Activated CD8-positive, alpha-beta memory T cell treated with anti-CD3 and anti-CD28 coated beads, Interleukin-2, amount 50 U/mL, for 24 hours (primary cell): ENCODE measurements around the gene IGSF3.

Experiments used
- DNase-seq: peaks from one replicate; pipeline ENCODE4 v3.0.0-alpha.2; 2020; ENCODE audit errors: extremely low read depth

IGSF3 gene

DNA sequence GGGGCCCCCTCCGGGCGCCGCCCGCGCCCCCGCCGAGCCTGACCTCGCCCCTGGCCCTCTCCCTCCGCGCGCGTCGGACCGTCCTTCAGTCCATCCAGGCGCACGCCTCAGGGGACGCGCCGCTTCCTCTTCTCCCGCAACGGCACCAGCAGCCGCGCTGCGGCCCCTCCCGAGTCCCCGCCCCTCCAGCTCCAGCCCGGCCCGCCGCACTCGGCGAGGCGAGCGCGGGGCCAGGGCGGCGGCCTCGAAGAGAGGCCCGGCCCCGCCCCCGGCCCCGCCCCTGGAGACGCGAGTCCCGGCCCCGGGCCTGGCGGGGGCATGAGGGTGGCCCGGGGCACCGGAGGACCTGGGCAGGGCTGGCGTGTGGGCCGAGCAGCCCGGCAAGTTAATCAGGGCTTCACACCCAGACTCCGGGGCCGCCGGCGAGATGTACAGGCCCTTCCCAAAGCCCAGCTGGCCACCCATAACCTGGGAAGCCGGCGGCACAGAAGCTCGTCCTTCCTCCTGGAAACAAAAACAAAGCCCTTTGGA, at the start of gene IGSF3:
Gene IGSF3, minus strand, starts transcription at position 159 of the 531 bp plus-strand sequence. CDS start 1,407 bp downstream, outside the sequence.
- no peak for DNase-seq

DNA sequence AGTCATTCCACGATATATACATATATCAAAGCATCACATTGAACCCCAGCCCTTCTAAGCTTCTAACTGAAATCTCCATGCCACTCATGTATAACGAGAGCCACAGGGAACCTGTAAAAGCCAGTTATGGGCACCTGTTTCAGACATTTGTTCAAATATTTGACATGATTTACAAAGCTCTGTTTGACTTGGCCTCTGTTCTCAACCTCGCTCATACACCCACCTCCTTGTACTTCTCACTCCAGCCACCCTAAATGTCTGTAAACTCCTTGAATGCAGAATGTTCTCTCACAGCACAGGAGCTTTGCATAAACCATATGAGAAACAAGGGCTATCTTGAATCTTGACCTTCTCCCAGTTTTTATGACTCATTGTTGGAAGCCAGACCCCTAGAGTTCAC, 49.8 kb upstream of the IGSF3 start:
- DNase-seq = no peak

DNA sequence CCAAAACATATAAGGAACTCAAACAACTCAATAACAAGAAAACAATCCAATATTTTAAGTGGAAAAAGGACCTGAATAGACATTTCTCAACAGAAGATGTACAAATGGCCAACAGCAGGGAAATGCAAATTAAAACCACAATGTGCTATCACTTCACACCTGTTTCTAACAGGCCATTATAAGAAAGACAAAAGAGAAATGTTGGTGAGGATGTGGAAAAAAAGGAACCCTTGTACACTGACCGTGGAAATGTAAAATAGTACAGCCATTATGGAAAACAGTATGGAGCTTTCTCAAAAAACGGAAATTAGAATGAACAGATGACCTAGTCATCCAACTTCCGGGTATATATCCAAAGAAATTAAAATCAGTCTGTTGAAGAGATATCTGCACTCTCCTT, 48.9 kb upstream of the IGSF3 start:
- no peak for DNase-seq

DNA sequence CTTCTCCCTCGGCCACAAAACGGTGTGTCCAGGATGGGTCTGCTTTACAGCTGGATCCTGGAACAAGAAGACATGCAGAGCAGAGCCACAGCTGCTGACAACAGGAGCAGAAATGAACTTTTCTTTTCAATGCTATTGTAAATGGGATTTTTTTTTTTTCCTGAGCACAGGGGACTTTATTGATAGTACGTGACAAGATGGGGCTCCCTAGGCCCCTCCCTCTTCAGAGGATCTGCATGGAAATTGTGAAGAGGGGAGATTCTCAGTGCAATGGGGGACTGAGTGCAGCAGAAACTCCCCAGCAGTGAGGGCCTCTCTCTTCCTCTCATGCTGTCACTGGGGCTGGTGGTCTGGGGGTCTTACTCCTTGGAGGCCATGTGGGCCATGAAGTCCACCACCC, 45.9 kb upstream of the IGSF3 start:
- DNase-seq = no peak

DNA sequence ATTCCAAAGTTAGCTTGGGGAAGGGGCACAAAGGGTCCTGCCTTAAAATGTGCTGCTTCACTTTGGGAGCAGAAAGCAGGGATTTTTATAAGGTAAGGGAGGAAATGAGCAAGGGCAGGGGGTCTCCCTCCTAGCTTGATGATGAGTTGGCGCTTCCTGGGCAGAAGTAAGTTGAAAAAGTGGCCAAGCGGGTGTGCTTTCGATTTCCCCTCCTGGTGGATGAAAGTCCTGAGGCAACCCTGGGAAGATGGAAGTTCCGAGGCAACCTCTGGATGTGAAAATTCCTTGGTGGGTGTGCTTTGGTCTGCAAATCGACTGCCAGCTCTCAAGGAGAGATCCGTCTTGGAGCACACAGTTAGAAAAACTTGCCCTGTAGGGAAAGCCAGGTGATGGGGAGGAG, 45.0 kb upstream of the IGSF3 start:
- no peak for DNase-seq

DNA sequence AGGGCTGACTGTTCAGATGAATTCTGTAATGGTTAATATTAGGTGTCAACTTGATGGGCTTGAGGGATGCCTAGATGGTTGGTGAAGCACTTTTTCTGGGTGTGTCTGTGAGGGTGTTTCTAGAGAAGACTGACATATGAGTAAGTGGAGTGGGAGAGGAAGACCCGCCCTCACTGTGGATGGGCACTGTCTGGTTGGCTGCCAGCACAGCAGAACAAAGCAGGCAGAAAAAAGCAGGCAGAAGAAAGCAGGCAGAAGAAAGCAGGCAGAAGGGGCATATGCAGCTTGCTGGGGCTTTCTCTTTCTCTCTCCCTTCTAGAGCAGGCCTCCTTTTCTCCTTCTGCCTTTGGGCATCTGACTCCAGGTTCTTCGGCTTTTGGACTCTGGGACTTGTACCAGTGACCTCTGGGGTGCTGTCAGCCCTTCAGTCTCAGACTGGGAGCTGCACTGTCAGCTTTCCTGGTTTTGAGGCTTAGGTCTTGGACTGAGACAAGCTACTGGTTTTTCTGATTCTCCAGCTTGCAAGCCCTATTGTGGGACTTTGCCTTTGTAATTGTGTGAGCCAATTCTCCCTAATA, 43.8 kb upstream of the IGSF3 start:
- DNase-seq = no peak

DNA sequence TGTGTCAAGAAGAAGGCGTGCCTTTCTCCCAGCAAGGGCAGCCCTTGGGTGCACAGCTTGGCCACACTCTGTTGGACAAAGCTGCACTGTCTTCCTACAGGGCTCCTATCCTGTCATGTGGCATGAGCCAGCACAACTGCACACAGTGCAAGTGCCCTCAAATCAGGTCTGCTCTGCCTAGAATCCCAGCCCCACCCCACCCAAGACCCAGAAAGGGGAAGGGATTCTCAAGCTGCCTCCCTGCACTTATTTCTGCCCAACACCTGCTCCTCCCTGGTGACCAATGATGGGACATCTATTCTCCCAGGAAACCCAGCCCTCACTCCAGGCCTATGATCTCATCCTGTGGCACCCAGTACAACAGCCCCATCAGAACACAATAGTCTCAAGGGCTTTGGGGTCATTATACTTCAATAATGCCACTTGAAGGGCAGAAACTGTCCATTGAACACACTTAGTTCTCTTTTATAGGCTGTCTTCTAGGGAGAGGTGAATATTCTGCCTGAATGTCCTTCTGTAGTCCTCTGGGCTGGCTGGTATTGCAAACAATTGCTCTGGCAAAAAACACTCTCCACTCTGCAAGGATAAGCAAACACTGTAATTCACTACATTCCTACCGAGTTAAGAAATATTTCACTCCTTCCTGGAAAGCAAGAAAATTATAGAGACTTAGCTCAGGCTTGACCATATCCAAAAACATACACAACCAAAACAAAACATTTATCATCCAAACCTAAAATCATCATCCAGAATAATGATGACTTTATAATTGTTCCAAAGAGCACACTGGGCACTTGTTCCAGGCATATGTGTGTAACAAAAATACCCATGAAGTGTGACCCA, 43.1 kb upstream of the IGSF3 start:
- no peak for DNase-seq

DNA sequence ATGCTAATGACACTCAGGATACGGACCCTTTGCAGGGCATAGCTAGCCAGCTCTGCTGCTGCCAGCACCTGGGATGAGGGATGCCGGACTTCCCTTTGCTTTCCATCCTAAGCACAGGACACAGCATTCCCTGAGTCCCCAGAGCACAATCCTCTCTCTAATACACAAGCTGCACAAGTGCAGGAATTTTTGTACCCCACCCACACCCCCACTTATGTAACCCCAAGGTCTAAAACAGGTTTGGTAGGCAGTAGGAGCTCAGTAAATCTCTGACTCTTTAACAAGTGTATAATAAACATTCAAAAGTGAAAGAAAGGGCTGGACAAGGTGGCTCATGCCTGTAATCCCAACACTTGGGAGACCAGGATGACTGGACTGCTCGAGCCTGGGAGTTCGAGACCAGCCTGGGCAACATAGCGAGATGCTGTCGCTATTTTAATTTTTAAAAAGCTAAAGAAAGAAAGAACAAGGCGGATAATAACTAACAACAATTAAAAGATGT, 42.2 kb upstream of the IGSF3 start:
- DNase-seq = no peak

DNA sequence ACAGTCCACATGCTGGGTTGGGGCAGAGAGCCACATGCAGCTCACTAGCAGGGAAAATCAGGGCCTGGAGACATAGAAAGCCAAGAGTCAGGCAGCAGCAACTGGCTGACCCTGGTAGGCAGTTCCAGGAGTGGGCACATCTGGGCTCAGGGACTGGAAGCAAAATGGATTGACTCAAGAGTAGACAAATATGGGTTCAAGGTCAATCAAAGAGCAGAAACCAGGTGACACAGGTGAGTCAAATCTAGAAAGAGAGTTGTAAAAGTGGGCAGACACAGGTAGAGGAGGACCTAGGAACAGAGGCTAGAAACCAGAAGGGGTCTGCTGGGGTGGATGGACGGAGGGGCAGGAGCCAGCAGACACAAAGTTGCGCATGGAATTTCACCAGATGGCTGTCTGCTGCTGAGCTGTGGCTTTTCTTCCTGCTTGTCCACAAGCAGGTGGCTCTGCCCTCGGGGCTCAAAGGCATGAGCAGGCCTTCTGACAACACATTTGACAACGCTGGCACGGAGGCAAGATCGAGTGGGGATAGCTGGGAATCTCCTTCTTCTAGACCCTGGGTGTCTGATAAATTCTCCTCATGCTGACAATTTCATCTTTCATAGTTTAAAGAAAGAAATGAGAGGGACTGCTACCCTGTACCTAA, 40.8 kb upstream of the IGSF3 start:
- DNase-seq = no peak

DNA sequence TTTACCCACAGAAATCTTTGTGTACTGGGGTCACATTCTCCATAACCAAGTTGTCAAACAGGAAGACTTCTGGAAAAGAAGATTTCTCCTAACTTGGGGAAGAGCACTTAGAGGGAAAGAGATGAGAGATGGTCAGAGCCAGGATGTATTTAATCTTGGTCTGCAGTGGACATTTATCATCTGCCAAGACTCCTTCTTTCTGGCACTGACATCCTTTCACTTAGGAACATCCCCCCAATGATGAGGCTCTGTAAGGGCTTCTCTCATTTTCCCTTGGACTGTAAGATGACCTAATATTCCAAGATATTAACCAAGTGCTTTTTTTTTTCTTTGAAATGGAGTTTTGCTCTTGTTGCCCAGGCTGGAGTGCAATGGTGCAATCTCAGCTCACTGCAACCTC, 39.3 kb upstream of the IGSF3 start:
- no peak for DNase-seq

DNA sequence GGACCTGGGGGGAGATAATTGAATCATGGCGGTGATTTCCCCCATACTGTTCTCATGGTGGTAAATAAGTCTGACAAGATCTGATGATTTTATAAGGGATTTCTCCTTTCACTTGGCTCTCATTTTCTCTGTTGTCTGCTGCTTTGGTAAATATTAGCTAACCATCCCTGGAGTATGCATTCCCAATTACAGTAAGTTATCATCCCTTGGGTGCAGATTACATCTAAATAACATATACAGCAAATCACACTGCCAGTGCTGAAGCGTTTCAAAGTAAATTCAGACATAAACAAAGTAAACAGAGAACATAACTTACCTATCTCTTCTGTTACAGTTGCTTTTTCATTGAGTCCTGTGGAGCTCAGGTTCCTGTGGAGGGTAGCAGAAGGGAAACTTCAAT, 38.6 kb upstream of the IGSF3 start:
- no peak for DNase-seq

DNA sequence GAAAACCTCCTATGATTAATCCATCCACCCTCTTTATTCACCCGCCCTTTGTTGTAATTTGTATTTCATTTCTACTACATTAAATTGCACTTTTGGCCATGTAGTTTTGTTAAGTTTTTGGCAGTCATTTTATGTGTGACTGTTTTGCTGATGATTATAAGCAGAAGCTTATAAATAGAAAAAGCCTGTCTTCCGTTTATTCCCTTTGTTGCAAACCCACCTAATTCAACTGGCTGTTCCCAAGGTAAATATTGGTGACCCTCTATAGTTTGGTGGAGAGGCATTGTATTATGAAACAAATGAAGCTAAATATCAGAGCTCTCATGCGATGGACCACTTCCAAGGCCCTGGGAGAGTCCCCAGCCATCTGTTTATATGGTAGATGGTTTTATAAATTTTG, 36.7 kb upstream of the IGSF3 start:
- DNase-seq = no peak

DNA sequence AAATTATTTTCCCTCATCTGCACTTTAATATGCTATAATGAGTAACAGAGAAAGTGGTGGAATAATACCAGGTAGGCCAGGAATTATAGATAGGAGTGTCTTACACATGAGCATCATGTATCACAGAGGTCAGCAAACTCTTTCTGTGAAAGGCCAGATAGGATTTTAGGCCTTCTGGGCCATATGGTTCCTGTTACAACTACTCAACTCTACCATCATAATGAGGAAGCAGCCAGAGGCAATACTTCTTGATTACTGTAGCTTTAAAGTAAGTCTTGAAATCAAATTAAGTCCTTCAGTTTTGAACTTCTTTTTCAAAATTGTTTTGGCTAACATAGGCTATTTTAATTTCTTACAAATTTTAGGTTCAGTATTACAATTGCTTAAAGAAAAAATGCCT, 32.1 kb upstream of the IGSF3 start:
- no peak for DNase-seq

DNA sequence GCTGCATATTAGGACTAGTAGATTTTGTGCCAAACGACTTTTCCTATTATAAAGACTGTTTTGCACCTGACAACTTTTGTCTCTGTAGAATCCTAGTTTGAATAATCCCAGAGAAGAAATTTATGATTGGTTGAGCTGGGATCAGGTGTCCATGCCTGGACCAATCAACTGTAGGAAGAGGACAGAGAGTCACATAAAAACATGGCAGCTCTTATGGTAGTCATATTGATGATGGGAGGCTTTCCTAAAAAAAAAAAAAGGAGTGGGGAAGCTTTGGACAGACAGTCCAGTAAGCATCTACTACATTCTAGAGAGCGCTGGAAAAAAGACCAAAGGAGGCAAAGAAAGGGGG, 30.7 kb upstream of the IGSF3 start:
- no peak for DNase-seq

DNA sequence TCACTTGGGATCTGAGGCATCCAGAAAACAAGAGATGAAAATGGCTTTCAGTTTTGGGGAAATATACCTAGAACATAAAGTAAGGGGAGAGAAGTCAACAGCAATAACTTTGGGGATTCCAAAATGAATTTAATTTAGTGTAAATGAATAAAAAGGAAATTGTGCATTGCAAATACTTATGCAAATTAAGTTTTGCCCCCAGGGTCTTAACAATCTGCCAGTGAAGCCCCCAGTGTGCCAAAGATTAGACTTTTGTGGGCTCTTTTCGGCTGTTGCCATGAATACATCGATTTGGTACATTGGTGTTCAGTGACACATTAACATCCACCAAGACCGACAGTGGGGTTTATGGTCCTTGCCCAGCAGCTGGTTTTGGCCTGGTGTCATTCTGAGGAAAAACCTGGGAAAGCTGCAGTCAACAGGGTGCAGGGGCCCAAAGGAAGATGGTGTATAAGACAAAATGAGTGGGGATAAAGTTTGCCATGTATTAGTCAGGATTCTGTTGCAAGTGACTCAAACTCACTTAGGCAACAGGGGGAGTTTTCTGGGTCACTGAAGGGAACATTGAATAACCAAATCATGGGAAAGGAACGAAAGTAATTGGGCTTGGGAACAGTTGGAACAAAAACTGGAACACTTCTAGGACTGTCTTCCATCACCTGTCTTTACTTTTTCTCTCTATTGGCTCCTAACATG, 30.2 kb upstream of the IGSF3 start:
- no peak for DNase-seq

DNA sequence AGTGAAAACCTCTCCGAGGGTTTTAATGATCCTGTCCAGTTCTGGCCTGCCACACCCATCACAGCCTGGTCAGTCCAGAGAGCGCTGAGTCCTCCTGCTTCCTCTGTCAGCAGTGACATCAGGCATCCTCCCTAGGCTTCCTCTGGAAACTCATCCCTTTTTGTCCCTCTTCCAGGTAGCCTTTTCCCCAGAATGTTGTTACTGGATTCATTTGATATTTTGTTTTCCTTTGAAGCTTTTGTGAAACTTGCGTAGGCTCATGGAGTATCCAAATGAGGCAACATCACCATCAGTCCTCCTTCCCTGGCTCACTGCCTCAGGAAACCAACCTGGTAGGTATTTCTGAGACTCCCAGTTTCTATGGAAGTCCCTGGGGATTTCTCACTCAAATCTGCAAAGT, 27.0 kb upstream of the IGSF3 start:
- DNase-seq = no peak

DNA sequence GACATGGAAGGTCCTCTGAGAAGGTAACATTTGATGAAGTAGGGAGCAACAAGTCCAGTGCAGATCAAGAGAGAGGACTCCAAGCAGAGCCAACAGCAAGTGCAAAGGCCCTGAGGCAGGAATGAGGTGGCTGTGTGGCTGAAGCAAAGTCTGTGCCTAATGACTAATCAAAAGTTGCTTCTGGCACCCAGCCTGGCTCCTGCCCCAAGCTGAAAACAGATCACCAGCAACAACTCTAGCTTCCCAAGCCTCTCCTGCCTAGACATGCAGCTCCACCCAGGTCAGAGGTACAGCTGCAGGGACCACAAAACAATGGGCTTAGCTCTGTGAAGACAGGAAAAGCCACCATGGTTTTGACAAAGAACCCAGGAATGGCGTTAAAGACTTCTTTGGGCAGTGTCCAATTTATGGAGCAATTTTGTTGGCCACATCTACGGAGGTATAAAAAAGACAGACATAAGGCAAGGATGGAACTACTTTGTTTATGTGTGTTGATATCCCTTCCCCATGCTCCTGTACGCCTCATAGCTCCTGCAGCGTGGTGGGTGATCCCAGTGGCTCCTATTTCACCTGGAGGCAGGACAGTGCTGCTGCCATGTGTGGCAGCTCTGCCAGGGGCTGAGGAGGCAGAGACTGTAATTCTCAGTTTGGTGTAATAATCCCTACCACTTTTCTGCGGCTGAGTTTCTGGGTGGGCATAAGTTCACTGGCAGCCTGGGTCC, 26.4 kb upstream of the IGSF3 start:
- DNase-seq = no peak

DNA sequence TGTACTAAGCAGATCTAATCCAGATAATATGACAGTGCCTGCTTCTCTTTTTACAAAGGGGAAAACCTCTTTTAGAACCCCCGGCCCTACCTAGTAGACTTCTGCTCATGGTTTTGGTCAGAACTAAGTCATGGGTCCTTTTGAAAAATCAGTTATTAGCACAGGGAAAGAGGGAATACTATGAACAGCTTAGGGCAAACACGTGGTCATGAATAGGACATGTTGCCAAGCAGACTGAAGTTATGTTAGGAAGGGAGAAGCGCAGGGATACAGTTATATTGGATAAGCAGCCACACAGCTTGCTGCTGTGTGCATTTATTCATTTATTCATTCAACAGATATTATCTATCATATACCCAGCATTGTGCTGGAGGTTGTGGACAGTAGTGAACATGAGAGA, 25.3 kb upstream of the IGSF3 start:
- DNase-seq = no peak

DNA sequence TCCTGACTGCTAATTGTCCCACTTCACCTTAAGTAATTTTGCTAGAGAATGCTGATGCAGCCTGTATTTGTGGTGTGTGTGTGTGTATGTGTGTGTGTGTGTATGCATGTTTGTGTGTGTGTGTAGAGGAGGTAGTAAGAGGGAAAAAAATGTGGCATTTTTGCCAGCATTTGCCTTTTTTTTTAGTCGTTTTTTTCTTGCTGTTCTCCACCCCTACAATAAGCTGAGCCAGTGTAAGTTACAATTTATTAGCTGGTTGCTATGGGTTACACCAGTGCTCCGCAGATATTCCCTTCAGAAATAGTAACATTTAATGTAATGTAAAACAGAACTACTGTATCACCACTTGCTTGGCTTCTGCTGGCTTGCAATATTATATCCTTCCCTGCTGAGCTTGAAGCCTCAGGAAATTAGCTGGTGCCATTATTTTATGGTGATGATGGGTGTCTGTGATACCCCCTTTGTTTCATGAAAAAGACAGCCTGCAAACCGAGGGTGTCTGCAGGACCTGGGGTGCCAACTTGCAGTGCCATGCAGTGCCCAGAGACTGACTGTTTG, 23.4 kb upstream of the IGSF3 start:
- DNase-seq = no peak

DNA sequence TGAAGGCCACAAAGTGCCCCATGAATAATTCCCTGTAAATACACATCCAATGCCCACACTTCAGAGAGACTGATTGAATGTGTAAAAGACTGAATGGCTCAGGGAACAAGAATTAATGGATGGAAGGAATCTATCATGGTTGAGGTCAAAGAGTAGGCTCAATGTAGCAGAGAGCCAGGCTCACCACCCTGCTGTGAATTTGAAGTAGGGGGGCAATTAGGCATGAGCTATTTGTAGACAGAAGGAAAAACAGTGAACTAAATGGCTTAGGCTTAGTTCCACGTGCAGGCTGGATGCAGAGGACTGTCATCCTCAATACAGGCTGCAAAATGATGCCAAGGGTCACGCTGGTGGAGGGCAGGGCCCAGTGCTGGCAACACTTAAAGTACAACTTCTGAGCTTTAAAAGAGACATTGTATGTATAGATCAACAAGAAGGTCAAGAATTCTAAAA, 22.9 kb upstream of the IGSF3 start:
- DNase-seq = no peak

DNA sequence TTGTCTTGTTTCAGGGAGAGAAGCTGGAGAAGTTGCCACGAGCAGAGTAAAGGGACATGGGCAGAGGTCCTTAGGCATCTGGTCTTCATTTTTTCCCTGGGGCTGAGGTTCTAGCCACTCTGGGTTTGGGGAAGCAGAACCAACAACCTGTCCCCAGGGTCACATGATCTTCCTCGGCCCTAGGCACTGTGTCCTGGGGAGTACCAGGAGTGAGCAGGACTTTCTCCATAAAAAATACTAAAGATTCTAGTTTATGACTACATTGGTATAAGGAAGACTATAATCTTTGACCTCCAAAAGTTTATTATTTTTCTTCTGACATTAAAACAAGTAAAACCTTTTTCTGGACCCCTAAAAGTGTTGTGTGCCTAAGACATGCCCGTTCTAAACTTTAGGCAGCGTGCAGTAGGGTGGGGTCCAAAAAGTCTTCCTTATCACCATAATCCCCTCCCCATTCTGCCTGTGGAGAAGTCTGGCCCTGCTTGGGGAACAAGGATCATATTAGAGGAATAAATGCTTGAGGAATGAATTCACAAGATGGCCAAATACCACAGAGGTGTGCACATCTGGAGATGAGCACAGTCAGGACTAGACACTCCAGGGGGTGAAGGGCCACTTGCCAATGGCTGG, 19.3 kb upstream of the IGSF3 start:
- no peak for DNase-seq
